GM21528 (cell line): ENCODE measurements around the gene PLCG2.

ENCODE experiments used
- ATAC-seq: cut with Tn5 transposase; IDR thresholded peaks from one replicate; pipeline ENCODE4 v1.9.1; 2021; ENCODE audit warnings: mild to moderate bottlenecking, moderate library complexity; ENCODE audit not compliant: unreplicated experiment, low FRiP score

Gene PLCG2

GRCh38 chr16:81813648-81814047 is 34.6 kb downstream of the PLCG2 start:
- no peak for ATAC-seq

GRCh38 chr16:81814751-81815428 is 35.8 kb downstream of the PLCG2 start:
- ATAC-seq = no peak

- ATAC-seq = no peak
Measured at GRCh38 chr16:81815429-81815766, 36.3 kb downstream of the PLCG2 start.

- no peak for ATAC-seq
Measured at GRCh38 chr16:81816351-81816750, 37.3 kb downstream of the PLCG2 start.

- no peak for ATAC-seq
Measured at GRCh38 chr16:81816793-81817210, 37.7 kb downstream of the PLCG2 start.

- peak; percentile 22 for ATAC-seq
Measured at GRCh38 chr16:81817296-81817695, 38.2 kb downstream of the PLCG2 start.

- ATAC-seq = peak; percentile 30
Measured at GRCh38 chr16:81817789-81818567, 38.9 kb downstream of the PLCG2 start.

GRCh38 chr16:81818568-81818896 is 39.4 kb downstream of the PLCG2 start:
- no peak for ATAC-seq

- ATAC-seq = no peak
Measured at GRCh38 chr16:81818905-81819304, 39.8 kb downstream of the PLCG2 start.

- ATAC-seq = peak; percentile 49
Measured at GRCh38 chr16:81821436-81822128, 42.5 kb downstream of the PLCG2 start.

GRCh38 chr16:81823111-81823510 is 44.0 kb downstream of the PLCG2 start:
- ATAC-seq = peak; percentile 49

GRCh38 chr16:81823734-81824133 is 44.6 kb downstream of the PLCG2 start:
- ATAC-seq = no peak

- no peak for ATAC-seq
Measured at GRCh38 chr16:81826523-81826922, 47.4 kb downstream of the PLCG2 start.

- ATAC-seq = peak; percentile 6
Measured at GRCh38 chr16:81830845-81831540, 51.9 kb downstream of the PLCG2 start.

- peak; percentile 68 for ATAC-seq
Measured at GRCh38 chr16:81831722-81832126, 52.6 kb downstream of the PLCG2 start.

- ATAC-seq = no peak
Measured at GRCh38 chr16:81832801-81833547, 53.9 kb downstream of the PLCG2 start.

- ATAC-seq = no peak
Measured at GRCh38 chr16:81833751-81834150, 54.7 kb downstream of the PLCG2 start.

- ATAC-seq = no peak
Measured at GRCh38 chr16:81834868-81835267, 55.8 kb downstream of the PLCG2 start.

- ATAC-seq = peak; percentile 67
Measured at GRCh38 chr16:81836279-81837054, 57.4 kb downstream of the PLCG2 start.
